Panc1 (cell line): ENCODE data around the gene LRRFIP1. TPM values are rescaled to one million over a fixed set of nuclear protein-coding genes. Genes with fewer than 3 reads are reported as not detected.

Experiments used
- ATAC-seq: fragments of 200-7000 bp; cut with Tn5 transposase; 2 replicates; pipeline ENCODE4 v1.9.1; 2020; ENCODE audit warnings: mild to moderate bottlenecking, moderate library complexity
- BruUV-seq: library from RNA; stranded (reverse); fragments of 400-500 nt; replicated peaks from 2 replicates; lab custom pipeline; 2021; lab: Mats Ljungman, UMichigan
- CTCF ChIA-PET: fragments of 300-600 bp; sonication (Branson Sonifier 250); formaldehyde crosslinking; loops from one replicate; lab custom pipeline; 2022; ENCODE audit warnings: antibody characterized with exemption; lab: Charles Lee
- POLR2A ChIA-PET: fragments of 300-600 bp; sonication (Branson Sonifier 250); formaldehyde crosslinking; loops from one replicate; lab custom pipeline; 2022; ENCODE audit warnings: antibody characterized with exemption; lab: Charles Lee
- DNase-seq: peaks from one replicate; pipeline ENCODE4 v3.0.0-alpha.2; 2010; ENCODE audit warnings: low read depth, low spot score
- H3K27ac ChIP-seq: 2 replicates; pipeline ENCODE4 v1.5.1; 2011; ENCODE audit warnings: mild to moderate bottlenecking, low read length, inconsistent platforms
- H3K27me3 ChIP-seq: fragments of 200-500 bp; sonication (Bioruptor generic); 2 replicates; pipeline ENCODE4 v1.6.0; 2014; ENCODE audit warnings: low read length, inconsistent platforms; ENCODE audit not compliant: control insufficient read depth, insufficient read depth
- H3K36me3 ChIP-seq: fragments of 200-500 bp; sonication (Bioruptor generic); 2 replicates; pipeline ENCODE4 v1.5.1; 2014; ENCODE audit warnings: inconsistent platforms, mild to moderate bottlenecking, low read length, moderate library complexity; ENCODE audit not compliant: control insufficient read depth, insufficient read depth
- H3K4me1 ChIP-seq: 2 replicates; pipeline ENCODE4 v1.5.1; 2011; ENCODE audit warnings: inconsistent platforms, mild to moderate bottlenecking, low read length, moderate library complexity; ENCODE audit not compliant: control insufficient read depth, insufficient read depth
- H3K4me3 ChIP-seq, 2 experiments: 2 replicates each; pipeline ENCODE4 v1.5.1; 2011 to 2012; ENCODE audit warnings: low read depth in 2 of 2, low read length in 2 of 2, mild to moderate bottlenecking in 2 of 2, inconsistent platforms in 1 of 2, moderate library complexity in 1 of 2
- H3K9me3 ChIP-seq: fragments of 200-500 bp; sonication (Bioruptor generic); 2 replicates; pipeline ENCODE4 v1.5.1; 2014; ENCODE audit warnings: low read depth, mild to moderate bottlenecking, inconsistent platforms, low read length, moderate library complexity; ENCODE audit not compliant: control insufficient read depth, insufficient read depth
- CTCF ChIP-seq: fragments of 450-650 bp; IDR thresholded peaks from 2 replicates; pipeline ENCODE4 v1.5.1; 2017; ENCODE audit warnings: mild to moderate bottlenecking
- POLR2AphosphoS5 ChIP-seq: IDR thresholded peaks from 2 replicates; pipeline ENCODE4 v1.6.1; 2012; ENCODE audit warnings: mild to moderate bottlenecking, low read depth, low read length, moderate library complexity
- REST ChIP-seq, 2 experiments: IDR thresholded peaks; 2 replicates each; pipeline ENCODE4 v1.6.1; 2011 to 2012; ENCODE audit warnings: low read depth in 2 of 2, control low read depth in 1 of 2, low read length in 1 of 2, mild to moderate bottlenecking in 1 of 2, moderate library complexity in 1 of 2; ENCODE audit not compliant: insufficient read depth in 1 of 2
- SIN3A ChIP-seq: IDR thresholded peaks from 2 replicates; pipeline ENCODE4 v1.6.1; 2012; ENCODE audit warnings: low read depth, mild to moderate bottlenecking, low read length, moderate library complexity, borderline replicate concordance; ENCODE audit not compliant: insufficient read depth
- TCF7L2 ChIP-seq: IDR thresholded peaks from 2 replicates; pipeline ENCODE4 v1.6.1; 2011; ENCODE audit warnings: mild to moderate bottlenecking, low read depth, low read length, inconsistent platforms
- in situ Hi-C: cut with HindIII; loops from 2 replicates; pipeline ENCODE4 v1.10.0; 2016; ENCODE audit warnings: low sequenced_read_pairs, low pct_unique_long_range_greater_than_20kb
- intact Hi-C: fragments of 100-400 bp; cut with micrococcal nuclease; formaldehyde crosslinking; loops from one replicate; pipeline ENCODE4 v1.10.0; 2022; ENCODE audit not compliant: unreplicated experiment
- total RNA-seq: library from RNA; stranded (reverse); gene quantifications from one replicate; pipeline ENCODE4 v1.2.1, GENCODE V29; 2021; ENCODE audit not compliant: unreplicated experiment

The LRRFIP1 gene
- total RNA-seq, 1 experiment from 2014 or later = 121 TPM

- CTCF ChIA-PET = interaction anchor here (0.6 to 1.3 kb wide), 2 partner anchors 22 to 525 kb away, joined by 4 read pairs; no protein-coding TSS in a partner anchor
- TF ChIP-seq SIN3A (no peak), TCF7L2 (no peak), CTCF (no peak), REST (IDR thresholded peaks at IDR 0.05; ENCODE audit: insufficient read depth in 1 of 2, low read depth in 2 of 2, low read length in 1 of 2) (no peak), POLR2AphosphoS5 (no peak)
- in situ Hi-C loops = no loop called here
- ATAC-seq (peak; percentile 34), DNase-seq (peak; percentile 83)
- POLR2A ChIA-PET = no interaction called here
- BruUV-seq = no TSS peak
- Histone ChIP-seq H3K4me3 (peak overlapping the region; percentile 87 to 93), H3K4me1 (peaks cover 70% of the 10 kb centered on the region), H3K27me3 (no peaks in the 10 kb centered on the region), H3K27ac (peak overlapping the region; percentile 96), H3K9me3 (no peaks in the 10 kb centered on the region), H3K36me3 (peaks cover 3% of the 10 kb centered on the region; the same call in 1 of the 2 replicates)
- intact Hi-C loops = loop anchor here (5.0 kb wide), 1 partner anchor 37 kb away; no protein-coding TSS in a partner anchor
Observed at GRCh38 chr2:237695201-237695780, 67.9 kb downstream of the LRRFIP1 start.

- intact Hi-C loops = loop anchor here (5.0 kb wide), 1 partner anchor 36 kb away; no protein-coding TSS in a partner anchor
- TF ChIP-seq REST (IDR thresholded peaks at IDR 0.05; ENCODE audit: insufficient read depth in 1 of 2, low read depth in 2 of 2, low read length in 1 of 2) (no peak), POLR2AphosphoS5 (no peak), SIN3A (no peak), CTCF (no peak), TCF7L2 (no peak)
- no TSS peak for BruUV-seq
- H3K4me3 ChIP-seq = peak overlapping the region; percentile 0 to 87; a peak in 3 of 4 replicates
- DNase-seq = no peak
- ATAC-seq = no peak
- ChIA-PET CTCF (interaction anchor here (1.3 kb wide), 1 partner anchor 23 kb away, joined by 4 read pairs; no protein-coding TSS in a partner anchor), POLR2A (no interaction called here)
- in situ Hi-C loops = no loop called here
- no peaks in the 10 kb centered on the region for H3K9me3 ChIP-seq
- peak overlapping the region; percentile 96 for H3K27ac ChIP-seq
- H3K4me1 ChIP-seq = peaks cover 75% of the 10 kb centered on the region
- H3K27me3 ChIP-seq = no peaks in the 10 kb centered on the region
- peaks cover 3% of the 10 kb centered on the region; the same call in 1 of the 2 replicates for H3K36me3 ChIP-seq
Observed at GRCh38 chr2:237696461-237696860, 69.1 kb downstream of the LRRFIP1 start.
